ENCODE measurements around the gene ATP6V0E1. TPM values are rescaled to one million over a fixed set of nuclear protein-coding genes. Genes with fewer than 3 reads are reported as not detected.

The ATP6V0E1 gene
- total and polyA plus RNA-seq, 2 experiments from 2014 or later, result 75.9 to 250 TPM

DNA sequence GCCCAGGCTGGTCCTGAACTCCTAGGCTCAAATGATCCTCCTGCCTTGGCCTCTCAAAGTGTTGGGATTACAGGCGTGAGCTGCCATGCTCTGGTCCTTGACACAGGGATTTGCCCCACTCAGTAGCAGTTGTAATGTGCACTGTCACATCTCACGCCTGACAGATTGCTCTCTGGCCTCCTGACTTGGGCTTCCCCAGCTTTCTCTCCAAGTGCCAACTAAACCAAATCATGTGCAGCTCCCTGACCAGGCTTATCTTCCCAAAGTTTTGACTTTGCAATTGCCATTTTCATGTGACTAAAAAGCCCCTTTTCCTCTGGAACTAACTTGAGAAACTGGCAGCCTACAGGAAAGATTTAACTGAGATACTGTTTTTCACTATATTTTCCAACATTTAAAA is 13.7 kb upstream of the ATP6V0E1 start:
- peaks cover 8% of the 10 kb centered on the region for H3K36me3 Mint-ChIP-seq (ENCODE audit: low read depth)
- TF ChIP-seq NANOG (IDR thresholded peaks at IDR 0.05; ENCODE audit: borderline replicate concordance), result no peak
- TF ChIP-seq POLR2AphosphoS5 (IDR thresholded peaks at IDR 0.05; ENCODE audit: low read depth), result no peak
- no peak for TF ChIP-seq ZNF331 (CRISPR knock-in tag; IDR thresholded peaks at IDR 0.05; ENCODE audit: low read depth)
- TF ChIP-seq ZNF462 (CRISPR knock-in tag; IDR thresholded peaks at IDR 0.05), result no peak
- TF ChIP-seq CREB1 (CRISPR knock-in tag; IDR thresholded peaks at IDR 0.05; ENCODE audit: low read depth), result no peak

DNA sequence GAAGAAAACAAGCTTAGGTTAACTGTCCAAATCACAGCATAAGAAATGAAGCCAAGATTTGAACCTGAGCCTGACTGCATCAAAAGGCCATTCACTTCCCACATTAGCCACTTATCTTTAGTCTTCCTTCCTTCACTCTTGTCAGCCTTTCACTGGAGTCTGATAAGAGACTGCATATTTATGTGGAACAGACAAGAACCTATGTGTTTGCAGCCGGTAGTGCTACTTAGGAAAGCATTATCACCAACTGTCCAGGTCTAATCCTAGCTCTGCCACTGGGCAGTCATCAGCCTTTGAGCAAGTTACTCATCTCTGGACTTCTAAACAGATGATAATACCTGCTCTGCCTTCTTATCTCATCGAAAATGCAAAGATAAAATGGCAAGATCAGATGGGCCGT is 12.1 kb upstream of the ATP6V0E1 start:
- DNase-seq (ENCODE audit: low spot score), result no peak
- Histone ChIP-seq H3K27me3 (ENCODE audit: insufficient read depth) (peaks cover 5% of the 10 kb centered on the region; the same call in 1 of the 2 replicates), H3K9me2 (ENCODE audit: insufficient read depth) (no peaks in the 10 kb centered on the region), H3K4me2 (no peak overlapping the region), H3K4me1 (ENCODE audit: insufficient read depth) (no peaks in the 10 kb centered on the region), H3F3A (replicated peaks; ENCODE audit: low read depth) (no peaks in the 10 kb centered on the region), H4K20me1 (replicated peaks; ENCODE audit: insufficient read depth) (no peaks in the 10 kb centered on the region), H3K79me2 (replicated peaks; ENCODE audit: insufficient read depth) (no peaks in the 10 kb centered on the region), H3K36me3 (ENCODE audit: insufficient read depth) (no peaks in the 10 kb centered on the region), H3K4me3 (no peak overlapping the region), H3K27ac (ENCODE audit: low read depth) (no peak overlapping the region), H2AFZ (no peak overlapping the region)
- ATAC-seq, result no peak
- Mint-ChIP-seq H3K4me1 (no peaks in the 10 kb centered on the region), H3K27ac (no peak overlapping the region), H3K9me3 (no peaks in the 10 kb centered on the region), H3K36me3 (ENCODE audit: low read depth) (peaks cover 4% of the 10 kb centered on the region; the same call in 2 of the 3 replicates), H3K27me3 (ENCODE audit: insufficient read depth, low read depth, poor library complexity) (peaks cover 2% of the 10 kb centered on the region), H3K4me3 (no peak overlapping the region)
- TF ChIP-seq EZH2 (IDR thresholded peaks at IDR 0.05; ENCODE audit: low read depth, unreplicated experiment) (no peak), JUNB (IDR thresholded peaks at IDR 0.05; ENCODE audit: unreplicated experiment) (no peak), NANOG (IDR thresholded peaks at IDR 0.05; ENCODE audit: borderline replicate concordance) (no peak), POLR2AphosphoS5 (IDR thresholded peaks at IDR 0.05; ENCODE audit: low read depth) (no peak), CREB1 (CRISPR knock-in tag; IDR thresholded peaks at IDR 0.05; ENCODE audit: low read depth) (no peak)
- TF ChIP-seq, protein P1, sequence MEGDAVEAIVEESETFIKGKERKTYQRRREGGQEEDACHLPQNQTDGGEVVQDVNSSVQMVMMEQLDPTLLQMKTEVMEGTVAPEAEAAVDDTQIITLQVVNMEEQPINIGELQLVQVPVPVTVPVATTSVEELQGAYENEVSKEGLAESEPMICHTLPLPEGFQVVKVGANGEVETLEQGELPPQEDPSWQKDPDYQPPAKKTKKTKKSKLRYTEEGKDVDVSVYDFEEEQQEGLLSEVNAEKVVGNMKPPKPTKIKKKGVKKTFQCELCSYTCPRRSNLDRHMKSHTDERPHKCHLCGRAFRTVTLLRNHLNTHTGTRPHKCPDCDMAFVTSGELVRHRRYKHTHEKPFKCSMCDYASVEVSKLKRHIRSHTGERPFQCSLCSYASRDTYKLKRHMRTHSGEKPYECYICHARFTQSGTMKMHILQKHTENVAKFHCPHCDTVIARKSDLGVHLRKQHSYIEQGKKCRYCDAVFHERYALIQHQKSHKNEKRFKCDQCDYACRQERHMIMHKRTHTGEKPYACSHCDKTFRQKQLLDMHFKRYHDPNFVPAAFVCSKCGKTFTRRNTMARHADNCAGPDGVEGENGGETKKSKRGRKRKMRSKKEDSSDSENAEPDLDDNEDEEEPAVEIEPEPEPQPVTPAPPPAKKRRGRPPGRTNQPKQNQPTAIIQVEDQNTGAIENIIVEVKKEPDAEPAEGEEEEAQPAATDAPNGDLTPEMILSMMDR (conservative IDR thresholded peaks at IDR 0.05; ENCODE audit: low read depth in 2 of 2), result no peak

More for the DNA sequence above, 13.7 kb upstream of the ATP6V0E1 start:
- Mint-ChIP-seq H3K27me3 (ENCODE audit: insufficient read depth, low read depth, poor library complexity) (peaks cover 2% of the 10 kb centered on the region), H3K27ac (no peak overlapping the region), H3K4me1 (no peaks in the 10 kb centered on the region), H3K9me3 (no peaks in the 10 kb centered on the region), H3K4me3 (no peak overlapping the region)
- Histone ChIP-seq H3K4me1 (ENCODE audit: insufficient read depth) (no peaks in the 10 kb centered on the region), H3K4me2 (no peak overlapping the region), H3F3A (replicated peaks; ENCODE audit: low read depth) (no peaks in the 10 kb centered on the region), H2AFZ (no peak overlapping the region), H3K79me2 (replicated peaks; ENCODE audit: insufficient read depth) (no peaks in the 10 kb centered on the region), H3K27me3 (ENCODE audit: insufficient read depth) (no peaks in the 10 kb centered on the region), H4K20me1 (replicated peaks; ENCODE audit: insufficient read depth) (no peaks in the 10 kb centered on the region), H3K9me2 (ENCODE audit: insufficient read depth) (no peaks in the 10 kb centered on the region), H3K27ac (ENCODE audit: low read depth) (no peak overlapping the region), H3K4me3 (no peak overlapping the region), H3K36me3 (ENCODE audit: insufficient read depth) (no peaks in the 10 kb centered on the region)
- DNase-seq (ENCODE audit: low spot score) (no peak), ATAC-seq (no peak)

Data from GM23338 (cell line).